Sigmoid colon (tissue), 7 donors: Measurements from ENCODE around the gene TRIM54. TPM values are rescaled to one million over a fixed set of nuclear protein-coding genes. Genes with fewer than 3 reads are reported as not detected.
A peak's percentile ranks its signal among the peaks of the same experiment; 100 is the strongest.
"Not testable (repeated sequence)": the region's sequence is repeated elsewhere in the genome, so short reads cannot be mapped to it uniquely, and the experiment has no call there.

Experiments used
- DNase-seq: peaks from one replicate; pipeline ENCODE4 v3.0.0-alpha.2; 2019
- H3K27ac ChIP-seq, 4 donors: fragments of 200-600 bp; sonication (generic); one replicate each; pipeline ENCODE4 v1.5.1; 2016 to 2019; ENCODE audit warnings: mild to moderate bottlenecking in 1 of 4
- H3K27me3 ChIP-seq, 3 donors: fragments of 200-600 bp; sonication (generic); one replicate each; pipeline ENCODE4 v1.5.1; 2019; ENCODE audit warnings: mild to moderate bottlenecking in 1 of 3
- H3K36me3 ChIP-seq, 4 donors: fragments of 200-600 bp; sonication (generic); one replicate each; pipeline ENCODE4 v1.5.1; 2016 to 2019
- H3K4me1 ChIP-seq, 4 donors: fragments of 200-600 bp; sonication (generic); one replicate each; pipeline ENCODE4 v1.5.1; 2017 to 2019
- H3K4me3 ChIP-seq, 4 donors: fragments of 200-600 bp; sonication (generic); one replicate each; pipeline ENCODE4 v1.5.1; 2017 to 2019; ENCODE audit warnings: mild to moderate bottlenecking in 2 of 4, moderate library complexity in 1 of 4
- H3K9me3 ChIP-seq, 4 donors: fragments of 200-600 bp in 3 of 4; sonication (generic) in 3 of 4; one replicate each; pipeline versions ENCODE4 v1.5.1 to v1.6.1; 2013 to 2019
- EP300 ChIP-seq, 4 donors: sonication (generic); formaldehyde crosslinking; IDR thresholded peaks; one replicate each; pipeline ENCODE4 v1.6.1; 2017; ENCODE audit warnings: antibody characterized with exemption in 4 of 4
- POLR2A ChIP-seq, 2 donors: fragments of 450-650 bp; IDR thresholded peaks; one replicate each; pipeline ENCODE4 v1.6.1; 2016; ENCODE audit warnings: antibody characterized with exemption in 2 of 2, mild to moderate bottlenecking in 2 of 2, moderate library complexity in 2 of 2
- POLR2AphosphoS5 ChIP-seq, 4 donors: sonication (generic); formaldehyde crosslinking; IDR thresholded peaks; one replicate each; pipeline ENCODE4 v1.6.1; 2017; ENCODE audit warnings: antibody characterized with exemption in 4 of 4
- WGBS, 2 donors: extraction: QIAGEN DNeasy Blood & Tissue Kit; methylation state at CpG; one replicate each; pipeline ENCODE4 v1.1.7; 2013; 5-methylcytosine and 5-hydroxymethylcytosine counted together
- intact Hi-C: fragments of 100-400 bp; cut with DNase I; formaldehyde crosslinking; loops from one replicate; pipeline ENCODE4 v1.15.1; 2023
- polyA plus RNA-seq, 3 donors: library from polyadenylated mRNA; stranded (reverse); fragments of 200-250 nt; gene quantifications; one replicate each; pipeline ENCODE4 v1.2.3, GENCODE V29; 2013
- total RNA-seq, 4 donors: library from RNA; depleted of rRNA; stranded (reverse); fragments of >200 nt; gene quantifications; one replicate each; pipeline ENCODE4 v1.1.0, GENCODE V29; 2016
- TF ChIP-seq, protein P1 (sequence below), 4 experiments: fragments of 450-650 bp in 3 of 4; fragments of 200-600 bp in 1 of 4; IDR thresholded peaks; one replicate each; pipeline ENCODE4 v1.5.1; 2016 to 2019; ENCODE audit warnings: antibody characterized with exemption in 4 of 4, mild to moderate bottlenecking in 3 of 4, moderate library complexity in 2 of 4
- donor health status: healthy with polysubstance abuse.
- donor health status: Bipolar disorder and iron deficiency.
- donor health status: healthy.

TRIM54 gene
- total and polyA plus RNA-seq, 7 donors, result 0.16 to 0.46 (median 0.41) TPM; not detected in 4

DNA sequence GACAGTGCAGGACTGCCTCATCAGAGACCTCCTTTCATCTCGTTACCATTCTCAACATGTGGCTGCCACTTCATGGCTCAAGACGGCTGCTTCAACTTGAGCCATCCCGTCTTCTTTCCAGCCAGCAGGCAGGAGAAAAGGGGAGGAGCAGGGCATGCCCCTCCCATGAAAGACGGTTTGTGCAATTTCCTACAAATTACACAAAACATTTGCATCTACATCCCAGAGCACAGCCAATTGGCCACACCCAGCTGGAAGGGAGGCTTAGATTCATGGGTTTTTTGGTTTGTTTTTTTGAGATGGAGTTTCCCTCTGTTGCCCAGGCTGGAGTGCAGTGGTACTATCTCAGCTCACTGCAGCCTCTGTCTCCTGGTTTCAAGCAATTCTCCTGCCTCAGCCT is 14.3 kb downstream of the TRIM54 start:
- Histone ChIP-seq H3K27me3 (peaks cover 0 to 18% (median 0%) of the 10 kb centered on the region in 3 donors), H3K9me3 (no peaks in the 10 kb centered on the region), H3K4me1 (no peaks in the 10 kb centered on the region), H3K36me3 (no peaks in the 10 kb centered on the region), H3K4me3 (no peak overlapping the region), H3K27ac (no peak overlapping the region)
- 37 to 61% methylated on average over 4 of the region's 4 CpGs for WGBS, 2 donors
- no peak for TF ChIP-seq POLR2AphosphoS5 (IDR thresholded peaks at IDR 0.05)
- TF ChIP-seq, protein P1, sequence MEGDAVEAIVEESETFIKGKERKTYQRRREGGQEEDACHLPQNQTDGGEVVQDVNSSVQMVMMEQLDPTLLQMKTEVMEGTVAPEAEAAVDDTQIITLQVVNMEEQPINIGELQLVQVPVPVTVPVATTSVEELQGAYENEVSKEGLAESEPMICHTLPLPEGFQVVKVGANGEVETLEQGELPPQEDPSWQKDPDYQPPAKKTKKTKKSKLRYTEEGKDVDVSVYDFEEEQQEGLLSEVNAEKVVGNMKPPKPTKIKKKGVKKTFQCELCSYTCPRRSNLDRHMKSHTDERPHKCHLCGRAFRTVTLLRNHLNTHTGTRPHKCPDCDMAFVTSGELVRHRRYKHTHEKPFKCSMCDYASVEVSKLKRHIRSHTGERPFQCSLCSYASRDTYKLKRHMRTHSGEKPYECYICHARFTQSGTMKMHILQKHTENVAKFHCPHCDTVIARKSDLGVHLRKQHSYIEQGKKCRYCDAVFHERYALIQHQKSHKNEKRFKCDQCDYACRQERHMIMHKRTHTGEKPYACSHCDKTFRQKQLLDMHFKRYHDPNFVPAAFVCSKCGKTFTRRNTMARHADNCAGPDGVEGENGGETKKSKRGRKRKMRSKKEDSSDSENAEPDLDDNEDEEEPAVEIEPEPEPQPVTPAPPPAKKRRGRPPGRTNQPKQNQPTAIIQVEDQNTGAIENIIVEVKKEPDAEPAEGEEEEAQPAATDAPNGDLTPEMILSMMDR (IDR thresholded peaks at IDR 0.05), result no peak
- no peak for TF ChIP-seq POLR2A (IDR thresholded peaks at IDR 0.05)
- TF ChIP-seq EP300 (IDR thresholded peaks at IDR 0.05), result no peak
- intact Hi-C loops, result no loop called here
- DNase-seq, result no peak

DNA sequence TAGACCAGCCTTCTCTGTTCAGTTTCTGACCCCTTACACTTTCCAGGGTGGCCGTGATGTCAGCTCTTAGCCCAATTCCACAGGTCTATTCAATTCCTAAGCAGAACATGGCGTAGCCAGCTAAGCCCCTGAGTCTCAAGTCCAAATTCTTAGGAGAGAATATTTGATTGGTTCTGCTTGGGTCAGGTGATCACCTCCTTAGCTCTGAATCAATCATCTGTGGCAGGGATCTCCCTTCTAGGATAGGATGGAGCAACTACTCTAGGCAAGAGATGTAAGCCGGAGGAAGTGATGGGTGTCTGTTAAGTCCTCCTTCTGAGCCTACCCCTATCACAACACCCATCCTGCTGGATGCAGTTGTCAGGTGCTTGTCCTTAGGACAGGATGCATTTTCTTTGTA is 15.0 kb downstream of the TRIM54 start:
- Histone ChIP-seq H3K27ac (no peak overlapping the region), H3K4me3 (no peak overlapping the region), H3K36me3 (no peaks in the 10 kb centered on the region), H3K4me1 (no peaks in the 10 kb centered on the region), H3K9me3 (no peaks in the 10 kb centered on the region), H3K27me3 (peaks cover 0 to 10% (median 0%) of the 10 kb centered on the region in 3 donors)
- 90 to 91% methylated on average over 3 of the region's 3 CpGs for WGBS, 2 donors
- intact Hi-C loops, result no loop called here
- DNase-seq, result no peak
- no peak for TF ChIP-seq POLR2A (IDR thresholded peaks at IDR 0.05)
- no peak for TF ChIP-seq EP300 (IDR thresholded peaks at IDR 0.05)
- TF ChIP-seq POLR2AphosphoS5 (IDR thresholded peaks at IDR 0.05), result no peak
- TF ChIP-seq, protein P1 (IDR thresholded peaks at IDR 0.05), result no peak

DNA sequence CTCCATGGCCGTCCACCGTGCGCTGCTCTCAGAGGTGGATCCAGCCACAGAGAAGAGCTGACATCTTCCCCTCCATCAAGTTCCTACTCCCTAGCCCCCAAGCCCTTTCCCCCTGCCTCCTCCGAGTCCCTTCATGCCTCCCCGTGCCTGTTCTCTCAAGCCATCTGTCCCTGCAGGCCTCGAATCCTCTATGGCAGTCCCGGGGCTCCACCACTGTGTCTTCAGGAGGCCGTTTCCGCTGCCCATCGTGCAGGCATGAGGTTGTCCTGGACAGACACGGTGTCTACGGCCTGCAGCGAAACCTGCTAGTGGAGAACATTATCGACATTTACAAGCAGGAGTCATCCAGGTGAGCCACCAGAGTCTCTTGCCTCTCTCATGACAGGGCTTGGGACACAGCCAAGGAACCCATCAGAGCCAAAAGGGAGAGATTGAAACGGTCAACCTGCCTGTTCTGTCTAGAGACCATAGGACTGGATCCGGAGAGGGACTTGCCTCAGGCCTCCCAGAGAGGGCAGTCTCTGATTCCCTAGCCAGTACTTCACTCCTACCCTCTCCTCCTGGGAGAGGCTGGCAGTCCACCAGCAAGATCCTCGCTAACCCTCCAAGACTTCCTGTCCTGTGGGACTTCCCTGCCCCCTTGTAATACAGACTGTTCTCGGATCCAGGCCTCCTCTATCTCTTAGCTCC is 16.3 kb downstream of the TRIM54 start:
- TF ChIP-seq EP300 (IDR thresholded peaks at IDR 0.05) (no peak), POLR2A (IDR thresholded peaks at IDR 0.05) (no peak), POLR2AphosphoS5 (IDR thresholded peaks at IDR 0.05) (no peak)
- TF ChIP-seq, protein P1 (IDR thresholded peaks at IDR 0.05), result no peak
- intact Hi-C loops, result no loop called here
- no peak overlapping the region for H3K4me3 ChIP-seq
- DNase-seq, result no peak
- peaks cover 0 to 4% (median 0%) of the 10 kb centered on the region in 4 donors for H3K4me1 ChIP-seq
- H3K36me3 ChIP-seq, result no peaks in the 10 kb centered on the region
- no peak overlapping the region for H3K27ac ChIP-seq
- no peaks in the 10 kb centered on the region for H3K9me3 ChIP-seq
- peaks cover 0 to 8% (median 0%) of the 10 kb centered on the region in 3 donors for H3K27me3 ChIP-seq
- WGBS, 2 donors, result 80 to 89% methylated on average over 18 of the region's 18 CpGs

DNA sequence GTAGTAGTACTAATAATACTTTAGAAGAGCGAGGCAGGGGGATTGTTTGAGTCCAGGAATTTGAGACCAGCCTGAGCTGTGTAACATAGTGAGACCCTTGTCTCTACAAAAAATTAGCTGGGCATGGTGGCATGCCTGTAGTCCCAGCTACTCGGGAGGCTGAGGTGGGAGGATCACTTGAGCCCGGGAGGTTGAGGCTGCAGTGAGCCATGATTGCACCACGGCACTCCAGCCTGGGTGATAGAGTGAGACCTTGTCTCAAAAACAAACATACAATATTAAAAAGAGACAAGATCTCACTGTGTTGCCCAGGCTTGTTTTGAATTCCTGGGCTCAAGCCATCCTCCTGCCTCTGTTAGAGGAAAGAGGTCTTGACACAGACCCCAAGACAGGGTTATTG is 18.4 kb downstream of the TRIM54 start:
- H3K9me3 ChIP-seq, H3K4me1 ChIP-seq, H3K27ac ChIP-seq, intact Hi-C loops, H3K4me3 ChIP-seq, DNase-seq, H3K36me3 ChIP-seq: not testable (repeated sequence)
- peaks cover under 1 to 18% (median 11%) of the 10 kb centered on the region in 3 donors for H3K27me3 ChIP-seq
- WGBS, 2 donors, result 74 to 88% methylated on average over 4 of the region's 4 CpGs

DNA sequence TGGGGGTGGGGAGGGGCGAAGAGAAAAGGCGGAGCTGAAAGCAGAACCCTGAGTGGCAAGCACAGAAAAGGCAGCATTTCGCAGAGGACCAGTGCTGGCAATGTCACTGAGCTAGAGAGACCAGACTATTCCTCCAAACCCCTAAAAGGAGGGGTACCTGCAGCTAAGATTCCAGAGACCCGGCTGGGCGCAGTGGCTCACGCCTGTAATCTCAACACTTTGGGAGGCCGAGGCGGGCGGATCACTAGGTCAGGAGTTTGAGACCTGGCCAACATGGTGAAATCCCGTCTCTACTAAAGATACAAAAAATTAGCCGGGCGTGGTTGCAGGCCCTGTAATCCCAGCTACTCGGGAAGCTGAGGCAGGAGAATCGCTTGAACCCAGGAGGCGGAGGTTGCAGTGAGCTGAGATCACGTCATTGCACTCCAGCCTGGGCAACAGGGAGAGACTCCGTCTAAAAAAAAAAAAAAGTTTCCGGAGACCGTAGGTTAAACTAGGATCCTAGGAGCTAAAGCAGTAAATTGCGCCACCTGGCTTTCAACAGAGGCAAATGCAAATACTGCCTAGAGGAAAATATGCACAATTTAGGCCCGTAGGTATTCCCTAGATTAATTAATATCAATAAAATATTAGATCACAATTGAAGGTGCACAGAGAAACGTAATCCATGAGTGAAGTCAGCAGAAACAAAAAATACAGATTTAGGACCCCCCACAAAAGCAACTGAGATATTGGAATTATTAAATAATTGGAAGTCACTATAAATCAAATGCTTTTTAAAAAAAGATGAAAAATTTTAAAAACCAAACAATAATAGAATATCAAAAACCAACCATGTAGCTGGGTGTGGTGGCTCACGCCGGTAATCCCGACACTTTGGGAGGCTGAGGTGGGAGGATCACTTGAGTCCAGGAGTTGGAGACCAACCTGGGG is 21.1 kb downstream of the TRIM54 start:
- H3K4me3 ChIP-seq, result peak overlapping the region; percentile 6 to 27 (median 24)
- 12 to 30% methylated on average over 25 of the region's 25 CpGs for WGBS, 2 donors
- H3K4me1 ChIP-seq, result peaks cover 0 to 28% (median 22%) of the 10 kb centered on the region in 4 donors
- peaks cover 26 to 42% (median 39%) of the 10 kb centered on the region in 3 donors for H3K27me3 ChIP-seq
- intact Hi-C loops, result no loop called here
- H3K27ac ChIP-seq, result no peak overlapping the region
- H3K9me3 ChIP-seq, result no peaks in the 10 kb centered on the region
- DNase-seq, result no peak
- TF ChIP-seq, protein P1 (IDR thresholded peaks at IDR 0.05), result peak; percentile 39 to 83 (median 70)
- TF ChIP-seq POLR2AphosphoS5 (IDR thresholded peaks at IDR 0.05), result no peak
- no peaks in the 10 kb centered on the region for H3K36me3 ChIP-seq
